OCI-LY3 (cell line): ENCODE measurements around the gene SLC22A5.

Experiments
- H2AFZ ChIP-seq: fragments of 200-600, 300-600 bp; shearing (Covaris generic); 2 replicates; pipeline ENCODE4 v1.6.0; 2014; ENCODE audit warnings: antibody characterized with exemption, low read depth, low read length
- H3K27ac ChIP-seq: fragments of 200-600, 300-600 bp; sonication (generic); 2 replicates; pipeline ENCODE4 v1.5.1; 2014; ENCODE audit warnings: mild to moderate bottlenecking, low read length, moderate library complexity, mixed read lengths
- H3K27me3 ChIP-seq: fragments of 200-600, 300-600 bp; sonication (generic); 2 replicates; pipeline ENCODE4 v1.6.1; 2014; ENCODE audit warnings: low read depth, low read length, mixed read lengths
- H3K36me3 ChIP-seq: fragments of 200-600, 300-600 bp; sonication (generic); replicated peaks from 2 replicates; pipeline ENCODE3; 2014; ENCODE audit warnings: low read depth, low read length, mixed read lengths
- H3K4me1 ChIP-seq: fragments of 300-600, 200-600 bp; sonication (generic); 2 replicates; pipeline ENCODE4 v1.6.1; 2014; ENCODE audit warnings: low read length, mixed read lengths
- H3K4me2 ChIP-seq: fragments of 200-600, 300-600 bp; sonication (generic); 2 replicates; pipeline ENCODE4 v1.6.1; 2014; ENCODE audit warnings: low read length, mixed read lengths
- H3K4me3 ChIP-seq: fragments of 300-600, 200-600 bp; sonication (generic); 2 replicates; pipeline ENCODE4 v1.5.1; 2014; ENCODE audit warnings: antibody characterized with exemption, mild to moderate bottlenecking, low read length, moderate library complexity
- H3K79me2 ChIP-seq: fragments of 300-600, 200-600 bp; shearing (Covaris generic); 2 replicates; pipeline ENCODE4 v1.6.1; 2014; ENCODE audit warnings: mild to moderate bottlenecking, low read length, mixed read lengths
- H3K9ac ChIP-seq: fragments of 300-600, 200-600 bp; shearing (Covaris generic); 2 replicates; pipeline ENCODE4 v1.6.0; 2014; ENCODE audit warnings: mild to moderate bottlenecking, low read length, moderate library complexity
- H3K9me3 ChIP-seq: fragments of 200-600, 300-600 bp; shearing (Covaris generic); 2 replicates; pipeline ENCODE4 v1.6.1; 2014; ENCODE audit warnings: low read length, mixed read lengths; ENCODE audit not compliant: insufficient read depth
- H4K20me1 ChIP-seq: fragments of 200-600, 300-600 bp; sonication (generic); 2 replicates; pipeline ENCODE4 v1.6.1; 2016; ENCODE audit warnings: low read length, mixed read lengths; ENCODE audit not compliant: insufficient read depth
- EZH2phosphoT487 ChIP-seq: fragments of 200-600 bp; shearing (Covaris generic); IDR thresholded peaks from 2 replicates; pipeline ENCODE4 v1.6.1; 2018; ENCODE audit warnings: antibody characterized with exemption, mixed run types, low read depth
- TF ChIP-seq, protein P1 (sequence below): fragments of 200-600, 300-600 bp; sonication (generic); IDR thresholded peaks from 2 replicates; pipeline ENCODE4 v1.5.1; 2014; ENCODE audit warnings: antibody characterized with exemption, low read length, low read depth

Gene SLC22A5

DNA sequence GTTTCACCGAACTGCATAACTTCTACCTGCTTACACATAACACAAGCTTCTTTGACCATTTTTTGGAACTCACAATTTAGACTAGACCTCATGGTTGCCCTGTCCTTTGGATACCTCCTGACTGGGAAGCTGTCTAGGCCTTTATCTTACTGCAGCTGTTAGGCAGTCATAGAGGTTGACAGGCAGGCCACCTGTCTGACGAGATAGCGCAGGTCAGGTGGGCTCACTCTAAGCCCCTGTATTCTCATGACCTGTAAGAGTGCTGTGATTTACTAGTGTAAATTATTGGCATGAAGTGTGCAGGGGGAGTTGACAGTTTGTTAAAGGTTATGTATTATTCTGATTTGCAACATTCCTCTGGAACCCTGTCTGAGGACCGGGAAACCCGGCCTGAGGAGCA is 46.3 kb upstream of the SLC22A5 start:
- no peak overlapping the region for H2AFZ ChIP-seq
- no peak for TF ChIP-seq EZH2phosphoT487
- TF ChIP-seq, protein P1, sequence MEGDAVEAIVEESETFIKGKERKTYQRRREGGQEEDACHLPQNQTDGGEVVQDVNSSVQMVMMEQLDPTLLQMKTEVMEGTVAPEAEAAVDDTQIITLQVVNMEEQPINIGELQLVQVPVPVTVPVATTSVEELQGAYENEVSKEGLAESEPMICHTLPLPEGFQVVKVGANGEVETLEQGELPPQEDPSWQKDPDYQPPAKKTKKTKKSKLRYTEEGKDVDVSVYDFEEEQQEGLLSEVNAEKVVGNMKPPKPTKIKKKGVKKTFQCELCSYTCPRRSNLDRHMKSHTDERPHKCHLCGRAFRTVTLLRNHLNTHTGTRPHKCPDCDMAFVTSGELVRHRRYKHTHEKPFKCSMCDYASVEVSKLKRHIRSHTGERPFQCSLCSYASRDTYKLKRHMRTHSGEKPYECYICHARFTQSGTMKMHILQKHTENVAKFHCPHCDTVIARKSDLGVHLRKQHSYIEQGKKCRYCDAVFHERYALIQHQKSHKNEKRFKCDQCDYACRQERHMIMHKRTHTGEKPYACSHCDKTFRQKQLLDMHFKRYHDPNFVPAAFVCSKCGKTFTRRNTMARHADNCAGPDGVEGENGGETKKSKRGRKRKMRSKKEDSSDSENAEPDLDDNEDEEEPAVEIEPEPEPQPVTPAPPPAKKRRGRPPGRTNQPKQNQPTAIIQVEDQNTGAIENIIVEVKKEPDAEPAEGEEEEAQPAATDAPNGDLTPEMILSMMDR: no peak
- H3K36me3 ChIP-seq: no peaks in the 10 kb centered on the region
- no peak overlapping the region for H3K4me2 ChIP-seq
- no peaks in the 10 kb centered on the region for H4K20me1 ChIP-seq
- H3K4me3 ChIP-seq: no peak overlapping the region
- H3K9ac ChIP-seq: no peak overlapping the region
- no peaks in the 10 kb centered on the region for H3K27me3 ChIP-seq
- no peaks in the 10 kb centered on the region for H3K4me1 ChIP-seq
- no peaks in the 10 kb centered on the region for H3K79me2 ChIP-seq
- no peak overlapping the region for H3K27ac ChIP-seq
- H3K9me3 ChIP-seq: no peaks in the 10 kb centered on the region

DNA sequence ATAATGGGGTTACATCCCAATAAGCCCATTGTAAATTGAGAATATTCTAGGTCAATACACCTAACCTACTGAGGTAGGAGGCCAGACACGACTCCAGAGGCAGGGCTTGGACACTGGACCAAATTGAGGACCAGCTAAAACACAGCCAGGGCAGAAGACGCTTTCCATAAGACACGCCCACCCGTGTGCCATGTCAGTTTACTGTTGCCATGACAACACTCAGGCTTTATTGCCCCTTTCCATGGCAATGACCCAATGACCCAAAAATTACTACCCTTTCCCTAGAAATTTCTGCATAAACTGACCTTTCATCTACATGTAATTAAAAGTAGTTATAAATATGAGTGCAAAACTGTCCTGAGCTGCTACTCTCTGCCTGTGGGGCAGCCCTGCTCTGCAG is 43.8 kb upstream of the SLC22A5 start:
- no peak for TF ChIP-seq EZH2phosphoT487
- TF ChIP-seq, protein P1: no peak
- Histone ChIP-seq H3K9ac (no peak overlapping the region), H3K4me3 (no peak overlapping the region), H3K4me1 (no peaks in the 10 kb centered on the region), H3K27ac (no peak overlapping the region), H3K9me3 (no peaks in the 10 kb centered on the region), H4K20me1 (no peaks in the 10 kb centered on the region), H2AFZ (no peak overlapping the region), H3K79me2 (no peaks in the 10 kb centered on the region), H3K4me2 (no peak overlapping the region), H3K27me3 (no peaks in the 10 kb centered on the region), H3K36me3 (no peaks in the 10 kb centered on the region)

DNA sequence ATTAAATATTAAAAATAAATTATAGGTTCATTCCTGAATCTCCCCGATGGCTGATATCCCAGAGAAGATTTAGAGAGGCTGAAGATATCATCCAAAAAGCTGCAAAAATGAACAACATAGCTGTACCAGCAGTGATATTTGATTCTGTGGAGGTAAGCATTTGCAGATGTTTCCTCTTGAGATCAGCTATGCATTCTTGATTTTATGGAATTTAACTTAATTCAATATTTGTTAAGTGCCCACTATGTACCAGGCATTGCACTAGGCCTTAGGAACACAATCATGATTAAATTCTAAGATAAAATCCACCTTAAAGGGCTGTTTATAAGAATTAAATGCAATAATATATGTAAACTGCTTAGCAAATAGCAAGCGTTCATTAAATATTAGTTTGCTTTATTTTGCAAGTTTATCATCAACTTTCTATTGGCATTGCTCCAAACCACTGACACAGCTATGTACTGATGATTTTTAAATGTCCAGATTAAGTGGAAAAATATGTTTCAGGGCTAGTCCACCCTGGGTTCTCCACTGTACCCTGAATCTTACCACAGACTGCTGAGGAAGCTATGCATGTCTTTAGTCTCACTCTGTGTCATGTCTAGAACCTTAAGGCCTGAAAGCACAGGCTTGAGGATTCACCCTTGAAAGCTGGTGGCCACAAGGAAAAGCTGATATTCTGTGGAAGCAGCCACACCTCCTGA is 42.1 kb upstream of the SLC22A5 start:
- H2AFZ ChIP-seq: no peak overlapping the region
- no peaks in the 10 kb centered on the region for H3K4me1 ChIP-seq
- no peak overlapping the region for H3K27ac ChIP-seq
- TF ChIP-seq EZH2phosphoT487: no peak
- TF ChIP-seq, protein P1: no peak
- H3K27me3 ChIP-seq: no peaks in the 10 kb centered on the region
- H3K36me3 ChIP-seq: no peaks in the 10 kb centered on the region
- H3K4me3 ChIP-seq: no peak overlapping the region
- H3K9me3 ChIP-seq: no peaks in the 10 kb centered on the region
- no peak overlapping the region for H3K9ac ChIP-seq
- no peaks in the 10 kb centered on the region for H4K20me1 ChIP-seq
- H3K79me2 ChIP-seq: no peaks in the 10 kb centered on the region
- H3K4me2 ChIP-seq: no peak overlapping the region

DNA sequence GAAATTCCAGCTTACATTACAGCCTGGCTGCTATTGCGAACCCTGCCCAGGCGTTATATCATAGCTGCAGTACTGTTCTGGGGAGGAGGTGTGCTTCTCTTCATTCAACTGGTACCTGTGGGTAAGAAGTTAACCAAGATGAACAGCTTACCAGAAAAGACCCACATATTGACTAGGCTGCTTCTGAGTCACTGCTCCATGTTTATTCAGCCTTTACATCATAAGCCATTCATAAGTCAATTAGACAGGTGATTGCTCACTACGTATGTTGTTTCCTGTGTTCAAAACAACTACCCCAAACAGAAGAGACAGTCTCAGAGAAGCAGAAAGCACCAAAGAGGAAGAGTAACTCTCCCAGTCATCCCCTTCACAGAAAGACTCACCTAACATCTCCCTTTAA is 34.7 kb upstream of the SLC22A5 start:
- Histone ChIP-seq H3K4me2 (no peak overlapping the region), H3K9me3 (no peaks in the 10 kb centered on the region), H3K4me3 (no peak overlapping the region), H3K27me3 (no peaks in the 10 kb centered on the region), H3K79me2 (no peaks in the 10 kb centered on the region), H2AFZ (no peak overlapping the region), H3K36me3 (no peaks in the 10 kb centered on the region), H4K20me1 (no peaks in the 10 kb centered on the region), H3K27ac (no peak overlapping the region), H3K4me1 (no peaks in the 10 kb centered on the region), H3K9ac (no peak overlapping the region)
- TF ChIP-seq, protein P1: no peak
- no peak for TF ChIP-seq EZH2phosphoT487
